GM23338 (cell line): ENCODE results near the gene DYRK3. TPM values are rescaled to one million over a fixed set of nuclear protein-coding genes. Genes with fewer than 3 reads are reported as not detected.

Experiments
- ATAC-seq: fragments of 200-7000 bp; cut with Tn5 transposase; 3 replicates; pipeline ENCODE4 v1.9.1; 2020
- DNase-seq: peaks from one replicate; pipeline ENCODE4 v3.0.0-alpha.2; 2015; ENCODE audit warnings: low spot score
- H2AFZ ChIP-seq: fragments of 200-600 bp; sonication (generic); 2 replicates; pipeline ENCODE4 v1.8.0; 2016; ENCODE audit warnings: antibody characterized with exemption, mild to moderate bottlenecking, moderate library complexity
- H3F3A ChIP-seq: fragments of 200-600 bp; sonication (generic); replicated peaks from 2 replicates; pipeline ENCODE4 v1.8.0; 2017; ENCODE audit warnings: antibody characterized with exemption, mixed run types, low read depth
- H3K27ac ChIP-seq: fragments of 200-600 bp; sonication (generic); 2 replicates; pipeline ENCODE4 v1.6.1; 2016; ENCODE audit warnings: low read depth
- H3K27me3 ChIP-seq: fragments of 200-600 bp; sonication (generic); 2 replicates; pipeline ENCODE4 v1.8.0; 2016; ENCODE audit warnings: mild to moderate bottlenecking, mixed run types, moderate library complexity; ENCODE audit not compliant: insufficient read depth
- H3K36me3 ChIP-seq: fragments of 200-600 bp; sonication (generic); 2 replicates; pipeline ENCODE4 v1.8.0; 2016; ENCODE audit warnings: mild to moderate bottlenecking; ENCODE audit not compliant: insufficient read depth
- H3K4me1 ChIP-seq: fragments of 200-600 bp; sonication (generic); 2 replicates; pipeline ENCODE4 v1.8.0; 2016; ENCODE audit warnings: mild to moderate bottlenecking, moderate library complexity; ENCODE audit not compliant: insufficient read depth
- H3K4me2 ChIP-seq: fragments of 200-600 bp; sonication (generic); 2 replicates; pipeline ENCODE4 v1.7.1; 2017; ENCODE audit warnings: mixed run types
- H3K4me3 ChIP-seq: fragments of 200-600 bp; sonication (generic); 2 replicates; pipeline ENCODE4 v1.6.1; 2016; ENCODE audit warnings: mixed run types
- H3K79me2 ChIP-seq: fragments of 200-600 bp; sonication (generic); replicated peaks from 2 replicates; pipeline ENCODE4 v1.8.0; 2017; ENCODE audit warnings: mild to moderate bottlenecking; ENCODE audit not compliant: insufficient read depth
- H3K9me2 ChIP-seq: fragments of 200-600 bp; sonication (generic); 2 replicates; pipeline ENCODE4 v1.8.0; 2017; ENCODE audit not compliant: insufficient read depth
- H4K20me1 ChIP-seq: fragments of 200-600 bp; sonication (generic); replicated peaks from 2 replicates; pipeline ENCODE4 v1.8.0; 2017; ENCODE audit warnings: mild to moderate bottlenecking; ENCODE audit not compliant: insufficient read depth
- H3K27ac Mint-ChIP-seq: 2 replicates; pipeline ENCODE4 v1.8.0; 2020; ENCODE audit warnings: inconsistent platforms, mild to moderate bottlenecking, moderate library complexity, mixed read lengths
- H3K27me3 Mint-ChIP-seq: 3 replicates; pipeline ENCODE4 v1.8.0; 2022; ENCODE audit warnings: low read depth, mild to moderate bottlenecking, moderate library complexity, mixed read lengths, inconsistent platforms; ENCODE audit not compliant: insufficient read depth, poor library complexity
- H3K36me3 Mint-ChIP-seq: 3 replicates; pipeline ENCODE4 v1.8.0; 2021; ENCODE audit warnings: low read depth, mild to moderate bottlenecking, inconsistent platforms, moderate library complexity, mixed read lengths
- H3K4me1 Mint-ChIP-seq: 3 replicates; pipeline ENCODE4 v1.8.0; 2020; ENCODE audit warnings: mild to moderate bottlenecking, inconsistent platforms, mixed read lengths
- H3K4me3 Mint-ChIP-seq: 3 replicates; pipeline ENCODE4 v1.8.0; 2021; ENCODE audit warnings: moderate library complexity, mild to moderate bottlenecking, inconsistent platforms, mixed read lengths
- H3K9me3 Mint-ChIP-seq: 3 replicates; pipeline ENCODE4 v1.8.0; 2020; ENCODE audit warnings: moderate library complexity, mild to moderate bottlenecking, inconsistent platforms, mixed read lengths
- CREB1 ChIP-seq: fragments of 250-450 bp; sonication (Bioruptor Pico); IDR thresholded peaks from 2 replicates; pipeline ENCODE4 v1.5.0; 2020; ENCODE audit warnings: low read depth, mild to moderate bottlenecking, moderate library complexity
- CTCF ChIP-seq, 2 experiments: fragments of 200-600 bp in 1 of 2; sonication (generic) in 1 of 2; conservative IDR thresholded peaks; 2 replicates each; pipeline versions ENCODE4 v1.5.1 to v1.6.1; 2016 to 2017; ENCODE audit warnings: antibody characterized with exemption in 2 of 2, low read depth in 2 of 2, mild to moderate bottlenecking in 2 of 2, moderate library complexity in 1 of 2
- ETS1 ChIP-seq: IDR thresholded peaks from 2 replicates; pipeline ENCODE4 v1.6.1; 2016; ENCODE audit warnings: antibody characterized with exemption
- EZH2 ChIP-seq: fragments of 200-600 bp; sonication (generic); IDR thresholded peaks from one replicate; pipeline ENCODE4 v1.8.0; 2017; ENCODE audit warnings: antibody characterized with exemption, mild to moderate bottlenecking, low read depth; ENCODE audit not compliant: unreplicated experiment
- EZH2phosphoT487 ChIP-seq: fragments of 200-600 bp; sonication (generic); IDR thresholded peaks from one replicate; pipeline ENCODE4 v1.8.1; 2018; ENCODE audit warnings: antibody characterized with exemption; ENCODE audit not compliant: unreplicated experiment
- JUNB ChIP-seq: IDR thresholded peaks from one replicate; pipeline ENCODE4 v1.6.1; 2016; ENCODE audit warnings: antibody characterized with exemption; ENCODE audit not compliant: unreplicated experiment
- NANOG ChIP-seq: IDR thresholded peaks from 2 replicates; pipeline ENCODE4 v1.6.1; 2016; ENCODE audit warnings: antibody characterized with exemption, borderline replicate concordance
- POLR2AphosphoS5 ChIP-seq: IDR thresholded peaks from 2 replicates; pipeline ENCODE4 v1.6.1; 2016; ENCODE audit warnings: antibody characterized with exemption, low read depth
- REST ChIP-seq: IDR thresholded peaks from one replicate; pipeline ENCODE4 v1.6.1; 2018; ENCODE audit warnings: antibody characterized with exemption; ENCODE audit not compliant: unreplicated experiment
- STAT1 ChIP-seq: IDR thresholded peaks from one replicate; pipeline ENCODE4 v1.6.1; 2016; ENCODE audit warnings: antibody characterized with exemption; ENCODE audit not compliant: unreplicated experiment
- ZNF114 ChIP-seq: fragments of 250-450 bp; sonication (Bioruptor Pico); IDR thresholded peaks from 2 replicates; pipeline ENCODE4 v1.5.0; 2020; ENCODE audit warnings: mild to moderate bottlenecking, moderate library complexity
- ZNF331 ChIP-seq: fragments of 250-450 bp; sonication (Bioruptor Pico); IDR thresholded peaks from 2 replicates; pipeline ENCODE4 v1.5.0; 2020; ENCODE audit warnings: low read depth, mild to moderate bottlenecking, moderate library complexity
- ZNF462 ChIP-seq: fragments of 250-450 bp; sonication (Bioruptor Pico); IDR thresholded peaks from 2 replicates; pipeline ENCODE4 v1.5.0; 2020; ENCODE audit warnings: mild to moderate bottlenecking, moderate library complexity
- polyA plus RNA-seq: library from polyadenylated mRNA; unstranded; fragments of >200 nt; fragmentation: Nextera tagmentation; extraction: Ambion mirVana; gene quantifications from 2 replicates; pipeline ENCODE4 v1.2.1, GENCODE V29; 2016
- total RNA-seq: library from RNA; depleted of rRNA; stranded (reverse); fragments of >200 nt; shearing (Covaris generic); gene quantifications from 2 replicates; pipeline ENCODE4 v1.2.3, GENCODE V29; 2014

Gene DYRK3
- total and polyA plus RNA-seq, 2 experiments from 2014 or later = 2.9 to 9.5 TPM

- H3K36me3 ChIP-seq = no peaks in the 10 kb centered on the region
- TF ChIP-seq EZH2phosphoT487 = no peak
- no peak for TF ChIP-seq ETS1
- no peak for TF ChIP-seq POLR2AphosphoS5
- TF ChIP-seq EZH2 = no peak
- TF ChIP-seq ZNF114 (CRISPR knock-in tag) = no peak
- TF ChIP-seq REST = no peak
- no peak for TF ChIP-seq ZNF331 (CRISPR knock-in tag)
- no peak for TF ChIP-seq STAT1
- TF ChIP-seq NANOG = no peak
- TF ChIP-seq CTCF (conservative IDR thresholded peaks at IDR 0.05; ENCODE audit: low read depth in 2 of 2) = no peak
- TF ChIP-seq ZNF462 (CRISPR knock-in tag) = no peak
- TF ChIP-seq JUNB = no peak
- no peak for TF ChIP-seq CREB1 (CRISPR knock-in tag)
- H3K4me1 ChIP-seq = peaks cover 16% of the 10 kb centered on the region; the same call in 1 of the 2 replicates
- H3K27ac ChIP-seq = no peak overlapping the region
- ATAC-seq (no peak), DNase-seq (no peak)
- H2AFZ ChIP-seq = no peak overlapping the region
- peaks cover 30% of the 10 kb centered on the region for H3K27me3 ChIP-seq
- H3K4me3 ChIP-seq = no peak overlapping the region
- Mint-ChIP-seq H3K4me1 (peaks cover 14% of the 10 kb centered on the region), H3K27ac (no peak overlapping the region), H3K27me3 (peaks cover 15% of the 10 kb centered on the region), H3K36me3 (no peaks in the 10 kb centered on the region), H3K9me3 (no peaks in the 10 kb centered on the region), H3K4me3 (no peak overlapping the region)
- 0 out of 2 replicates have a peak, but pooled peaks cover 4% of the 10 kb centered on the region for H3F3A ChIP-seq
- H3K79me2 ChIP-seq = no peaks in the 10 kb centered on the region
- H4K20me1 ChIP-seq = peaks cover 4% of the 10 kb centered on the region; the same call in 1 of the 2 replicates
- H3K4me2 ChIP-seq = no peak overlapping the region
- no peaks in the 10 kb centered on the region for H3K9me2 ChIP-seq
These were observed 21.6 kb downstream of the DYRK3 start for GRCh38 chr1:206656936-206657335.
